Endothelial cell of umbilical vein (primary cell): ENCODE results near the gene DGKI. TPM values are rescaled to one million over a fixed set of nuclear protein-coding genes. Genes with fewer than 3 reads are reported as not detected.

Source experiments
- BruUV-seq: library from RNA; stranded (reverse); fragments of 400-500 nt; replicated peaks from 2 replicates; lab custom pipeline; 2021; lab: Mats Ljungman, UMichigan
- CTCF ChIA-PET: fragments of 300-600, 350-600 bp; sonication (Branson Sonifier 250); formaldehyde crosslinking; loops from one replicate; lab custom pipeline; 2021; ENCODE audit warnings: antibody characterized with exemption, inconsistent platforms; lab: Charles Lee
- POLR2A ChIA-PET: fragments of 300-600, 350-600 bp; sonication (Branson Sonifier 250); formaldehyde crosslinking; loops from one replicate; lab custom pipeline; 2021; ENCODE audit warnings: antibody characterized with exemption, inconsistent platforms; lab: Charles Lee
- DNase-seq: peaks from one replicate; pipeline ENCODE4 v3.0.0-alpha.2; 2011; ENCODE audit warnings: low read depth, low spot score
- FAIRE-seq: peaks from 2 replicates; lab custom pipeline; 2011; peaks lifted over from hg19 to GRCh38; lab: Jason Lieb, UNC
- H2AFZ ChIP-seq: 2 replicates; pipeline ENCODE4 v1.6.0; 2012; ENCODE audit warnings: low read depth, low read length, control low read depth, inconsistent platforms
- H3K27ac ChIP-seq: 2 replicates; pipeline ENCODE4 v1.5.1; 2011; ENCODE audit warnings: low read depth, mild to moderate bottlenecking, control low read depth, low read length, moderate library complexity; ENCODE audit not compliant: insufficient read depth
- H3K27me3 ChIP-seq, 2 experiments: 2 replicates each; pipeline versions ENCODE4 v1.6.0 to v1.6.1; 2011; ENCODE audit warnings: low read length in 2 of 2, mixed read lengths in 1 of 2; ENCODE audit not compliant: control insufficient read depth in 2 of 2, insufficient read depth in 2 of 2
- H3K36me3 ChIP-seq, 2 experiments: 2 replicates in 1 of 2; 3 replicates in 1 of 2; pipeline ENCODE4 v1.5.1; 2011; ENCODE audit warnings: low read length in 2 of 2, mild to moderate bottlenecking in 1 of 2, moderate library complexity in 1 of 2; ENCODE audit not compliant: control insufficient read depth in 2 of 2, insufficient read depth in 2 of 2; ENCODE audit errors: extremely low read depth in 1 of 2
- H3K4me1 ChIP-seq: 3 replicates; pipeline ENCODE4 v1.5.1; 2011; ENCODE audit warnings: mild to moderate bottlenecking, low read length; ENCODE audit not compliant: control insufficient read depth, insufficient read depth; ENCODE audit errors: extremely low read depth
- H3K4me2 ChIP-seq: 2 replicates; pipeline ENCODE4 v1.6.1; 2011; ENCODE audit warnings: low read length, control low read depth, mixed read lengths; ENCODE audit not compliant: insufficient read depth
- H3K4me3 ChIP-seq, 3 experiments: fragments of 200-600 bp in 1 of 3; sonication (generic), shearing (Covaris generic) in 1 of 3; replicated peaks in 1 of 3; 2 replicates each; pipeline ENCODE4 v1.5.1; 2011 to 2016; ENCODE audit warnings: control low read depth in 3 of 3, low read length in 3 of 3, mild to moderate bottlenecking in 2 of 3, inconsistent platforms in 1 of 3, low read depth in 1 of 3, moderate library complexity in 1 of 3; ENCODE audit not compliant: insufficient read depth in 1 of 3
- H3K79me2 ChIP-seq: 2 replicates; pipeline ENCODE4 v1.6.0; 2012; ENCODE audit warnings: low read length, inconsistent platforms; ENCODE audit not compliant: control insufficient read depth, insufficient read depth
- H3K9ac ChIP-seq: replicated peaks from 2 replicates; pipeline ENCODE3; 2011; ENCODE audit warnings: low read length, control low read depth; ENCODE audit not compliant: insufficient read depth; ENCODE audit errors: extremely low read depth
- H3K9me1 ChIP-seq: replicated peaks from 3 replicates; pipeline ENCODE4 v1.6.0; 2011; ENCODE audit warnings: mild to moderate bottlenecking, low read length; ENCODE audit not compliant: control insufficient read depth, insufficient read depth; ENCODE audit errors: extremely low read depth
- H3K9me3 ChIP-seq: replicated peaks from 2 replicates; pipeline ENCODE4 v1.5.1; 2012; ENCODE audit warnings: low read length, inconsistent platforms; ENCODE audit not compliant: control insufficient read depth, insufficient read depth
- H4K20me1 ChIP-seq: replicated peaks from 2 replicates; pipeline ENCODE3; 2011; ENCODE audit warnings: mild to moderate bottlenecking, low read length; ENCODE audit not compliant: control insufficient read depth, insufficient read depth; ENCODE audit errors: extremely low read depth
- EZH2 ChIP-seq: IDR thresholded peaks from 2 replicates; pipeline ENCODE4 v1.6.1; 2012; ENCODE audit warnings: borderline replicate concordance, low read depth, mild to moderate bottlenecking, moderate library complexity, low read length, inconsistent platforms; ENCODE audit not compliant: severe bottlenecking
- FOS ChIP-seq: IDR thresholded peaks from 2 replicates; pipeline ENCODE4 v1.6.1; 2011; ENCODE audit warnings: mild to moderate bottlenecking, low read length, moderate library complexity, borderline replicate concordance; ENCODE audit not compliant: insufficient read depth
- GATA2 ChIP-seq: IDR thresholded peaks from 2 replicates; pipeline ENCODE4 v1.7.0; 2011; ENCODE audit warnings: low read depth, mild to moderate bottlenecking, moderate library complexity, mixed read lengths, low read length; ENCODE audit not compliant: insufficient read length, insufficient read depth
- JUN ChIP-seq: IDR thresholded peaks from 2 replicates; pipeline ENCODE4 v1.6.1; 2011; ENCODE audit warnings: borderline replicate concordance, low read depth; ENCODE audit not compliant: insufficient read length, insufficient read depth
- MYC ChIP-seq: IDR thresholded peaks from one replicate; pipeline ENCODE4 v1.6.1; 2011; ENCODE audit warnings: mild to moderate bottlenecking, low read depth, low read length
- POLR2A ChIP-seq: IDR thresholded peaks from 2 replicates; pipeline ENCODE4 v1.6.1; 2012; ENCODE audit warnings: low read depth, mild to moderate bottlenecking, control low read depth, low read length
- POLR2AphosphoS5 ChIP-seq: IDR thresholded peaks from 2 replicates; pipeline ENCODE4 v1.6.1; 2012; ENCODE audit warnings: low read depth, mild to moderate bottlenecking, control low read depth, low read length, moderate library complexity; ENCODE audit not compliant: insufficient read depth
- dilution Hi-C: fragments of 300-500 bp; cut with MboI; formaldehyde crosslinking; loops from one replicate; pipeline ENCODE4 v1.15.0; 2019; ENCODE audit warnings: low sequenced_read_pairs; ENCODE audit not compliant: extremely low pct_ligation_motif_present
- intact Hi-C: fragments of 100-400 bp; cut with micrococcal nuclease; formaldehyde crosslinking; loops from one replicate; pipeline ENCODE4 v1.10.0; 2022
- polyA plus RNA-seq, 4 experiments: library from polyadenylated mRNA; depleted of rRNA in 3 of 4; stranded (reverse) in 3 of 4; unstranded in 1 of 4; fragments of >200 nt; gene quantifications; 2 replicates each; pipeline versions ENCODE4 v1.2.1 to v1.2.3, GENCODE V29; 2011 to 2012; ENCODE audit warnings: missing spikeins in 1 of 4
- total RNA-seq: library from RNA; stranded (reverse); gene quantifications from 2 replicates; pipeline ENCODE4 v1.2.3, GENCODE V29; 2021
- TF ChIP-seq, protein P1 (sequence below): IDR thresholded peaks from 2 replicates; pipeline ENCODE4 v1.6.1; 2011; ENCODE audit not compliant: insufficient read depth, insufficient read length
- TF ChIP-seq, protein P2 (sequence below), 2 donors: IDR thresholded peaks; 1 replicate in 1 of 2; 2 replicates in 1 of 2; pipeline ENCODE4 v1.5.1; 2011; ENCODE audit warnings: low read length in 2 of 2, mild to moderate bottlenecking in 2 of 2, moderate library complexity in 2 of 2, control low read depth in 1 of 2, inconsistent platforms in 1 of 2, low read depth in 1 of 2; ENCODE audit not compliant: insufficient read depth in 1 of 2; ENCODE audit errors: extremely low read depth in 1 of 2

DGKI gene
- total and polyA plus RNA-seq, 2 donors (not counting 3 experiments of a cell fraction or from before 2014, with no cell fraction given): 0.11 to 0.51 TPM

DNA sequence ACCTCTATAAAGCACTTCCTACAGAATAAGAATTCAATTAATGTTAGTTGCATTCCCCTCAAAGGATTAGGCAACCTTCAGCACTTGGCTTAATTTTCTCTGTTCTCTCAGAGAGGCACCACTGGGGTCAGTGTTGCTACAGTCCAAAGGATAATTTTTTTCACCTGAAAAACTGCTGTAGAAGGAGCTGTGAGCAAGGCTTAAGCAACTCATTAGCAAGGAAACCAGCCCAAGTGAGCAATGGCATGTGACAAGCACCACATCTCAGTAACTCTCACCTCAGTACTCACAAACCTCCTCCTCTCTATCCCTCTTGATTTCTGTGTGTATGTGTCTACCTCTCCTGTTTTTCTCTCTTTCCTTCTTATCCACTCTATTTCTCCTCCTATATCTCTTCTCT, 55.9 kb downstream of the DGKI start:
- H3K9ac ChIP-seq: no peak overlapping the region
- DNase-seq (no peak), FAIRE-seq (no peak)
- no peak overlapping the region for H3K4me3 ChIP-seq
- TF ChIP-seq POLR2A (no peak), POLR2AphosphoS5 (no peak), JUN (no peak)
- H3K4me2 ChIP-seq: no peak overlapping the region
- peaks cover 3 to 10% of the 10 kb centered on the region in 2 experiments for H3K27me3 ChIP-seq
- POLR2A ChIA-PET: no interaction called here
- dilution Hi-C loops (no loop called here), intact Hi-C loops (loop anchor here (1.0 to 5.0 kb wide), 2 partner anchors 108 to 109 kb away; no protein-coding TSS in a partner anchor)
- H4K20me1 ChIP-seq: no peaks in the 10 kb centered on the region
- BruUV-seq: no TSS peak
- H2AFZ ChIP-seq: no peak overlapping the region
- CTCF ChIA-PET: interaction anchor here (1.4 to 1.7 kb wide), 2 partner anchors 11 kb away, joined by 3 to 4 read pairs; no protein-coding TSS in a partner anchor
- no peaks in the 10 kb centered on the region for H3K79me2 ChIP-seq
- no peak overlapping the region for H3K27ac ChIP-seq
- H3K4me1 ChIP-seq: no peaks in the 10 kb centered on the region
- H3K9me1 ChIP-seq: no peaks in the 10 kb centered on the region
- no peaks in the 10 kb centered on the region for H3K9me3 ChIP-seq
- H3K36me3 ChIP-seq: no peaks in the 10 kb centered on the region

DNA sequence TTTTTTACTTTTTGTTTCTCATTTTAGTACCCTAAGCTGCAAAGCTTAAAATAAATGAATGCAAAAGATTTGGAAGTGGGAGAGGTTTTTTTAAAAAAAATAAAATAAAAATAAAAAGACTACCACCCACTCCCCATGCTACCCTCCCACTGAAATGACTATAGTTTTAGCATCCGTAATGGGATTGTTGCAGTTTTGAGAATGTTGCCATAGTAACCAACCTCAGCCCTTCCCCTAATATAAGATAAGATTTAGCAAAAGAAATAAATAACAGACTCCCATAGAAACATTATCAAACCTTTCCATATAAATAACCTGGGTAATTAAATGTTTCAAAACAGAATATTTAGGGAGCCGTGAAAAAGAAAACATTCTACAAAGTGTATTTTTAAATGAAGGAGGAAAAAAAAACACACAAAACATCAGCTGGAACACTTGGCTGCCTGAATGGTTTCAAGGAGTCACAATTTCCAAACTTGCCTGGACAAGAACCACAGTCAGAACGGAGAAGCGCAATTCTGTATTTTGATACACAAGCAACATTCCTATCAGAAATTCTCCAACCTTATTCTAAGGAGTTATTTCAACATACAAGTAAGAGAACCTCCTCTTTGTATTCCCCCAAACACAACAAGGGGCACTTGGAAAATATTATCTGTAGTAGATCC, 57.4 kb downstream of the DGKI start:
- FAIRE-seq (no peak), DNase-seq (no peak)
- TF ChIP-seq, protein P1, sequence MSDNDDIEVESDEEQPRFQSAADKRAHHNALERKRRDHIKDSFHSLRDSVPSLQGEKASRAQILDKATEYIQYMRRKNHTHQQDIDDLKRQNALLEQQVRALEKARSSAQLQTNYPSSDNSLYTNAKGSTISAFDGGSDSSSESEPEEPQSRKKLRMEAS: no peak
- TF ChIP-seq MYC: no peak
- TF ChIP-seq, protein P2, sequence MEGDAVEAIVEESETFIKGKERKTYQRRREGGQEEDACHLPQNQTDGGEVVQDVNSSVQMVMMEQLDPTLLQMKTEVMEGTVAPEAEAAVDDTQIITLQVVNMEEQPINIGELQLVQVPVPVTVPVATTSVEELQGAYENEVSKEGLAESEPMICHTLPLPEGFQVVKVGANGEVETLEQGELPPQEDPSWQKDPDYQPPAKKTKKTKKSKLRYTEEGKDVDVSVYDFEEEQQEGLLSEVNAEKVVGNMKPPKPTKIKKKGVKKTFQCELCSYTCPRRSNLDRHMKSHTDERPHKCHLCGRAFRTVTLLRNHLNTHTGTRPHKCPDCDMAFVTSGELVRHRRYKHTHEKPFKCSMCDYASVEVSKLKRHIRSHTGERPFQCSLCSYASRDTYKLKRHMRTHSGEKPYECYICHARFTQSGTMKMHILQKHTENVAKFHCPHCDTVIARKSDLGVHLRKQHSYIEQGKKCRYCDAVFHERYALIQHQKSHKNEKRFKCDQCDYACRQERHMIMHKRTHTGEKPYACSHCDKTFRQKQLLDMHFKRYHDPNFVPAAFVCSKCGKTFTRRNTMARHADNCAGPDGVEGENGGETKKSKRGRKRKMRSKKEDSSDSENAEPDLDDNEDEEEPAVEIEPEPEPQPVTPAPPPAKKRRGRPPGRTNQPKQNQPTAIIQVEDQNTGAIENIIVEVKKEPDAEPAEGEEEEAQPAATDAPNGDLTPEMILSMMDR (IDR thresholded peaks at IDR 0.05; ENCODE audit: extremely low read depth in 1 of 2, insufficient read depth in 1 of 2, low read depth in 1 of 2, low read length in 2 of 2): no peak
- TF ChIP-seq EZH2: no peak
- no peak for TF ChIP-seq FOS
- no peak for TF ChIP-seq GATA2
- TF ChIP-seq JUN: no peak
- no peak for TF ChIP-seq POLR2A
- no peak for TF ChIP-seq POLR2AphosphoS5
- intact Hi-C loops: no loop called here
- ChIA-PET CTCF (interaction anchor here (1.7 kb wide), 1 partner anchor 9 kb away, joined by 3 read pairs; no protein-coding TSS in a partner anchor), POLR2A (no interaction called here)
- Histone ChIP-seq H3K9ac (no peak overlapping the region), H4K20me1 (no peaks in the 10 kb centered on the region), H3K9me1 (no peaks in the 10 kb centered on the region), H3K4me3 (no peak overlapping the region), H2AFZ (no peak overlapping the region), H3K36me3 (no peaks in the 10 kb centered on the region), H3K27me3 (peaks cover 3 to 12% of the 10 kb centered on the region in 2 experiments), H3K27ac (no peak overlapping the region), H3K79me2 (no peaks in the 10 kb centered on the region), H3K4me1 (no peaks in the 10 kb centered on the region), H3K9me3 (no peaks in the 10 kb centered on the region), H3K4me2 (no peak overlapping the region)
- dilution Hi-C loops: no loop called here
- BruUV-seq: no TSS peak
